ENCODE results near the gene DIP2B. TPM values are rescaled to one million over a fixed set of nuclear protein-coding genes. Genes with fewer than 3 reads are reported as not detected.
A peak's percentile ranks its signal among the peaks of the same experiment; 100 is the strongest.

DIP2B gene
- total RNA-seq, 4 donors from 2014 or later = 68.6 to 97.2 (median 73.7) TPM

DNA sequence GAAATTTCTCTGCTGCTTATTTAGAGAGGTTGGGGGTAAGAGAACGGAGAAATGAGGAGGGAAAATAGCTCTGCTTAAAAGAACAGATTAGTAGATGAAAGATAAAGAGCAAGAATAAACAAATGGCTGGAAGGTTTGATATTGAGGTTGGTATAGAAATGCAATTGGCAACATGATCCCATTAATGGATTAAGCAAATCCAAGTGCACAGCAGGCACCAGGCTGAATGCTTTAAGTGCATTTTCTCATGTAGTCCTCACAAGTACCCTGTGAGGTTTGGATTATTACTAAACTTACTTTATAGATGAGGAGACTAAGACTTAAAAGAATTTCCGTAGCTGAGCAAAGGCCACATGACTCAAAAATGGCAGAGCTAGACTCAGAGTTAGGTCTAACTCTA lies 182.2 kb downstream of the DIP2B start:
- Histone ChIP-seq H3K36me3 (peaks cover 90% of the 10 kb centered on the region), H3K27ac (no peak overlapping the region), H3K27me3 (no peaks in the 10 kb centered on the region), H3K4me1 (no peaks in the 10 kb centered on the region), H3K4me3 (no peak overlapping the region), H3K9me3 (no peaks in the 10 kb centered on the region)
- no peak for DNase-seq (ENCODE audit: low spot score in 2 of 2)
- WGBS = 97% methylated on average over 2 of the region's 2 CpGs
- TF ChIP-seq, protein P1, sequence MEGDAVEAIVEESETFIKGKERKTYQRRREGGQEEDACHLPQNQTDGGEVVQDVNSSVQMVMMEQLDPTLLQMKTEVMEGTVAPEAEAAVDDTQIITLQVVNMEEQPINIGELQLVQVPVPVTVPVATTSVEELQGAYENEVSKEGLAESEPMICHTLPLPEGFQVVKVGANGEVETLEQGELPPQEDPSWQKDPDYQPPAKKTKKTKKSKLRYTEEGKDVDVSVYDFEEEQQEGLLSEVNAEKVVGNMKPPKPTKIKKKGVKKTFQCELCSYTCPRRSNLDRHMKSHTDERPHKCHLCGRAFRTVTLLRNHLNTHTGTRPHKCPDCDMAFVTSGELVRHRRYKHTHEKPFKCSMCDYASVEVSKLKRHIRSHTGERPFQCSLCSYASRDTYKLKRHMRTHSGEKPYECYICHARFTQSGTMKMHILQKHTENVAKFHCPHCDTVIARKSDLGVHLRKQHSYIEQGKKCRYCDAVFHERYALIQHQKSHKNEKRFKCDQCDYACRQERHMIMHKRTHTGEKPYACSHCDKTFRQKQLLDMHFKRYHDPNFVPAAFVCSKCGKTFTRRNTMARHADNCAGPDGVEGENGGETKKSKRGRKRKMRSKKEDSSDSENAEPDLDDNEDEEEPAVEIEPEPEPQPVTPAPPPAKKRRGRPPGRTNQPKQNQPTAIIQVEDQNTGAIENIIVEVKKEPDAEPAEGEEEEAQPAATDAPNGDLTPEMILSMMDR (IDR thresholded peaks at IDR 0.05) = no peak
- TF ChIP-seq POLR2AphosphoS5 (IDR thresholded peaks at IDR 0.05) (no peak), EP300 (IDR thresholded peaks at IDR 0.05) (no peak), POLR2A (IDR thresholded peaks at IDR 0.05) (no peak)

DNA sequence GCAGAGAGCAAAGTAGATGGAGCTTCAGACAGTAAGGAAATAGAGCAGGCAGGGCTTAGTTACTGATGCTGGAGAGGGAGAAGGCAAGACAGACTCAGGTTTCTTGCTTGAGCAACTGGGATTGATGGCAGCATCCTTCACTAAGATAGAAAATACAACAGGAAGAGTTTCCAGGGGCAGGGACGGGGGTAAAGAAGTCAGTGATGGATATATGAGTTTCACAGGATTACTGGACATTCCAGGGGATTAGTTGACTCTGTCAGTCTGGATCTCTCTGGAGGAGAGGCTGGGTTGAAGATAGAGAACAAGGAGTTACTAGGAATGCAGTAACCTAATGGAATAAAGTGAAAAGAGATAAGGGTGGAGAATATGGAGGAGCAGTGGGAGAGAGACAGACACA lies 184.7 kb downstream of the DIP2B start:
- H3K27me3 ChIP-seq = no peaks in the 10 kb centered on the region
- H3K4me3 ChIP-seq = no peak overlapping the region
- WGBS = 92% methylated on average over 1 of the region's 1 CpG
- TF ChIP-seq POLR2A (IDR thresholded peaks at IDR 0.05) (no peak), POLR2AphosphoS5 (IDR thresholded peaks at IDR 0.05) (no peak), EP300 (IDR thresholded peaks at IDR 0.05) (no peak)
- TF ChIP-seq, protein P1 (IDR thresholded peaks at IDR 0.05) = no peak
- H3K9me3 ChIP-seq = no peaks in the 10 kb centered on the region
- H3K4me1 ChIP-seq = no peaks in the 10 kb centered on the region
- no peak overlapping the region for H3K27ac ChIP-seq
- peaks cover 91% of the 10 kb centered on the region for H3K36me3 ChIP-seq
- no peak for DNase-seq (ENCODE audit: low spot score in 2 of 2)

DNA sequence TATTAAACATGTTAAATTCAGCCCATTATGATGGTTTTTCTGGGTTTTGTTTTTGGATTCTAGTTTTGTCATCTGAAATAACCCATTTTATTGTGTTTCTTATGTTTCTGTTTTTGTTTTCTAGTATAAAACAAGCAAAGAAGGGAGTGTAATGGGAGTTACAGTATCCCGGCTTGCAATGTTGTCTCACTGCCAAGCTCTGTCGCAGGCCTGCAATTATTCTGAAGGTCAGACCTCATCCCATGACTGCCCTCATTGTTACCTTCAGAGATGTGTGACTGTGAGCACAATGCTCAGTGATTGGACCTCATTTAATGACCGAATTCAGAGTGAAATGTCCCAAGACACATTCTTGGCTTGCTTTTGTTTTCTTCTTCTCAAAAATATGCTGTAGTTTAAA lies 186.1 kb downstream of the DIP2B start:
- no peaks in the 10 kb centered on the region for H3K4me1 ChIP-seq
- WGBS = 49% methylated on average over 3 of the region's 3 CpGs

DNA sequence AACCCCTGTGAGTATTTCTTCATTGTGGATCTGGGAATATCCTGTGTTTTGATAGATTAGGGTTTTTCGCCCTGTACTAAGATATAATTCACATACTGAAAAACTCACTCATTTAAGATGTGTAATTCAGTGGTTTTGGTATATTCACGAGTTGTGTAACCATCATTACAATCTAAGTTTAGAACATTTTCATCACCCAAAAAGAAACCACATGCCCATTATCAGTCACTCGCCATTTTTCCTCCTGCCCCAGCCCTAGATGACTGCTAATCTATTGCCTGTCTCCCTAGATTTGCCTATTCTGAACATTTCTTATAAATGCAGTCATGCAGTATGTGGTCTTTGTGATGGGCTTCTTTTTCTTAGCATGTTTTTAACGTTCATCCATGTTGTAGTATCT lies 191.2 kb downstream of the DIP2B start:
- no peaks in the 10 kb centered on the region for H3K9me3 ChIP-seq
- 71% methylated on average over 4 of the region's 4 CpGs for WGBS
- H3K4me3 ChIP-seq = no peak overlapping the region
- no peak for DNase-seq (ENCODE audit: low spot score in 2 of 2)
- H3K27ac ChIP-seq = no peak overlapping the region
- no peaks in the 10 kb centered on the region for H3K27me3 ChIP-seq
- TF ChIP-seq, protein P1 (IDR thresholded peaks at IDR 0.05) = no peak
- TF ChIP-seq POLR2A (IDR thresholded peaks at IDR 0.05) = no peak
- no peak for TF ChIP-seq EP300 (IDR thresholded peaks at IDR 0.05)
- no peak for TF ChIP-seq POLR2AphosphoS5 (IDR thresholded peaks at IDR 0.05)
- H3K36me3 ChIP-seq = peaks cover 92% of the 10 kb centered on the region
- no peaks in the 10 kb centered on the region for H3K4me1 ChIP-seq

More for the DNA sequence above, 186.1 kb downstream of the DIP2B start:
- TF ChIP-seq EP300 (IDR thresholded peaks at IDR 0.05) = no peak
- no peak for TF ChIP-seq POLR2AphosphoS5 (IDR thresholded peaks at IDR 0.05)
- no peak for TF ChIP-seq POLR2A (IDR thresholded peaks at IDR 0.05)
- TF ChIP-seq, protein P1 (IDR thresholded peaks at IDR 0.05) = no peak
- no peak for DNase-seq (ENCODE audit: low spot score in 2 of 2)
- Histone ChIP-seq H3K4me3 (no peak overlapping the region), H3K36me3 (peaks cover 90% of the 10 kb centered on the region), H3K27me3 (no peaks in the 10 kb centered on the region), H3K27ac (peak overlapping the region; percentile 45), H3K9me3 (no peaks in the 10 kb centered on the region)

DNA sequence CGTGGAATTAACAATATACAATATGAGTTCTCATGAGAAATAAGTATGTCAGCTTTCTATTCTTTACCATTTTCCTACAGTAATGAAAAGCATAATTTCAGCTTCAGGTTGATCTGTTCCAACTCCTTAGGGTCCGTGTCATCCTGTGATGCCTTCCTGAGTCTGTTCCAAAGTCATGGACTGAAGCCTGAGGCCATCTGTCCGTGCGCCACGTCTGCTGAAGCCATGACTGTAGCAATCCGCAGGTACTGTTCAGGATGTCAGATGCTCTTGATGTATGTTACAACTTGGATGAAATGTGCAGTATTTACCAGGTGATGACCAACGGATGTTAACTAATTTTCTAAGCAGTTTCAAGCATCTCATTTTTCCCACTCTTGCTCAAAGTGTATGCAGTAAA lies 192.1 kb downstream of the DIP2B start:
- TF ChIP-seq POLR2A (IDR thresholded peaks at IDR 0.05) (no peak), POLR2AphosphoS5 (IDR thresholded peaks at IDR 0.05) (no peak), EP300 (IDR thresholded peaks at IDR 0.05) (no peak)
- TF ChIP-seq, protein P1 (IDR thresholded peaks at IDR 0.05) = no peak
- Histone ChIP-seq H3K4me1 (no peaks in the 10 kb centered on the region), H3K36me3 (peaks cover 93% of the 10 kb centered on the region), H3K4me3 (no peak overlapping the region), H3K27me3 (no peaks in the 10 kb centered on the region), H3K27ac (no peak overlapping the region), H3K9me3 (no peaks in the 10 kb centered on the region)
- WGBS = 80% methylated on average over 7 of the region's 7 CpGs
- no peak for DNase-seq (ENCODE audit: low spot score in 2 of 2)

Data from suprapubic skin (tissue), 4 donors.